Putamen (tissue), 1 donor: ENCODE measurements around the gene BIRC2.
"Not testable (repeated sequence)": the region's sequence is repeated elsewhere in the genome, so short reads cannot be mapped to it uniquely, and the experiment has no call there.

Source experiments
- DNase-seq: peaks from one replicate; pipeline ENCODE4 v3.0.0-alpha.2; 2016; ENCODE audit warnings: low spot score

Gene BIRC2

GRCh38 chr11:102346748-102347461 is at the start of gene BIRC2:
BIRC2 (plus strand) TSS chr11:102347214; CDS start chr11:102349855, 2,641 bp downstream.
- DNase-seq: peak; percentile 94

GRCh38 chr11:102300837-102301236 is 46.2 kb upstream of the BIRC2 start:
- not testable (repeated sequence) for DNase-seq

GRCh38 chr11:102302241-102302640 is 44.8 kb upstream of the BIRC2 start:
- no peak for DNase-seq

- DNase-seq: no peak
Measured at GRCh38 chr11:102304686-102305085, 42.3 kb upstream of the BIRC2 start.

- DNase-seq: no peak
Measured at GRCh38 chr11:102305352-102306047, 41.5 kb upstream of the BIRC2 start.

- no peak for DNase-seq
Measured at GRCh38 chr11:102306048-102306597, 40.9 kb upstream of the BIRC2 start.

GRCh38 chr11:102306817-102307726 is 39.9 kb upstream of the BIRC2 start:
- DNase-seq: no peak

GRCh38 chr11:102307727-102308038 is 39.3 kb upstream of the BIRC2 start:
- no peak for DNase-seq

GRCh38 chr11:102309621-102310541 is 37.1 kb upstream of the BIRC2 start:
- DNase-seq: no peak

GRCh38 chr11:102312667-102313066 is 34.3 kb upstream of the BIRC2 start:
- no peak for DNase-seq

GRCh38 chr11:102313238-102313940 is 33.6 kb upstream of the BIRC2 start:
- DNase-seq: no peak

- DNase-seq: no peak
Measured at GRCh38 chr11:102314784-102315183, 32.2 kb upstream of the BIRC2 start.

- no peak for DNase-seq
Measured at GRCh38 chr11:102316346-102316904, 30.6 kb upstream of the BIRC2 start.

GRCh38 chr11:102317099-102317767 is 29.8 kb upstream of the BIRC2 start, which contains the start of gene BIRC3:
BIRC3 (plus strand) TSS chr11:102317484; CDS start chr11:102324510, 7,026 bp downstream.
- DNase-seq: peak; percentile 63

GRCh38 chr11:102317768-102318103 is 29.3 kb upstream of the BIRC2 start:
- DNase-seq: no peak

GRCh38 chr11:102318469-102318868 is 28.5 kb upstream of the BIRC2 start:
- no peak for DNase-seq

- no peak for DNase-seq
Measured at GRCh38 chr11:102319544-102319943, 27.5 kb upstream of the BIRC2 start.

GRCh38 chr11:102320188-102320587 is 26.8 kb upstream of the BIRC2 start:
- no peak for DNase-seq

- no peak for DNase-seq
Measured at GRCh38 chr11:102320679-102321078, 26.3 kb upstream of the BIRC2 start.

- DNase-seq: no peak
Measured at GRCh38 chr11:102322560-102322959, 24.5 kb upstream of the BIRC2 start.
